ENCODE data around the gene PSORS1C1. TPM values are rescaled to one million over a fixed set of nuclear protein-coding genes. Genes with fewer than 3 reads are reported as not detected.
"Not testable (repeated sequence)": the region's sequence is repeated elsewhere in the genome, so short reads cannot be mapped to it uniquely, and the experiment has no call there.

Gene PSORS1C1
- total RNA-seq, 1 donor from 2014 or later, result 10.5 TPM

DNA sequence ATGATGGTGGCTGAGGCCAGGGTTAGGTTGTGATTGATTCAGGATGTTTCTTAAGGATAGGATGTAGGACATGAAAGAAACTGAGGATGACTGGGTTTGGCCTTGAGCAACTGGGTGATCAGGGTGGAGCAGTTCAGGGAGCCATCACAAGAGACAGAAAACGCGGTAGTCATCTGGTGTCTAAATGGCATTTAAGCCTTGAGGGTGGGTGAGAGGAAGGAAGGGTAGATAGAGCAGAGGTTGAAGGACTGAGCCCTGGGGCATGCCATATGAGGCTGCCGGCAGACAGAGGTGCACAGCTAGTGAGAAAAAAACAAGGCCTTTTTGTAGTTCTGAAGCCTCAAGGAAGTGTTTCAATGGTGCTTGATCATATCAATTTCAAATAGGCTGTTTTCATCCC lies 54.0 kb downstream of the PSORS1C1 start:
- Histone ChIP-seq H3K27ac (no peak overlapping the region), H3K9me3 (no peaks in the 10 kb centered on the region), H3K4me3 (no peak overlapping the region), H3K36me3 (no peaks in the 10 kb centered on the region), H3K4me1 (no peaks in the 10 kb centered on the region), H3K27me3 (ENCODE audit: low read depth) (no peaks in the 10 kb centered on the region)
- TF ChIP-seq, protein P1, sequence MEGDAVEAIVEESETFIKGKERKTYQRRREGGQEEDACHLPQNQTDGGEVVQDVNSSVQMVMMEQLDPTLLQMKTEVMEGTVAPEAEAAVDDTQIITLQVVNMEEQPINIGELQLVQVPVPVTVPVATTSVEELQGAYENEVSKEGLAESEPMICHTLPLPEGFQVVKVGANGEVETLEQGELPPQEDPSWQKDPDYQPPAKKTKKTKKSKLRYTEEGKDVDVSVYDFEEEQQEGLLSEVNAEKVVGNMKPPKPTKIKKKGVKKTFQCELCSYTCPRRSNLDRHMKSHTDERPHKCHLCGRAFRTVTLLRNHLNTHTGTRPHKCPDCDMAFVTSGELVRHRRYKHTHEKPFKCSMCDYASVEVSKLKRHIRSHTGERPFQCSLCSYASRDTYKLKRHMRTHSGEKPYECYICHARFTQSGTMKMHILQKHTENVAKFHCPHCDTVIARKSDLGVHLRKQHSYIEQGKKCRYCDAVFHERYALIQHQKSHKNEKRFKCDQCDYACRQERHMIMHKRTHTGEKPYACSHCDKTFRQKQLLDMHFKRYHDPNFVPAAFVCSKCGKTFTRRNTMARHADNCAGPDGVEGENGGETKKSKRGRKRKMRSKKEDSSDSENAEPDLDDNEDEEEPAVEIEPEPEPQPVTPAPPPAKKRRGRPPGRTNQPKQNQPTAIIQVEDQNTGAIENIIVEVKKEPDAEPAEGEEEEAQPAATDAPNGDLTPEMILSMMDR (IDR thresholded peaks at IDR 0.05), result no peak
- DNase-seq (peak; percentile 1), ATAC-seq (no peak)
- intact Hi-C loops (cut with DNase I), result no loop called here

DNA sequence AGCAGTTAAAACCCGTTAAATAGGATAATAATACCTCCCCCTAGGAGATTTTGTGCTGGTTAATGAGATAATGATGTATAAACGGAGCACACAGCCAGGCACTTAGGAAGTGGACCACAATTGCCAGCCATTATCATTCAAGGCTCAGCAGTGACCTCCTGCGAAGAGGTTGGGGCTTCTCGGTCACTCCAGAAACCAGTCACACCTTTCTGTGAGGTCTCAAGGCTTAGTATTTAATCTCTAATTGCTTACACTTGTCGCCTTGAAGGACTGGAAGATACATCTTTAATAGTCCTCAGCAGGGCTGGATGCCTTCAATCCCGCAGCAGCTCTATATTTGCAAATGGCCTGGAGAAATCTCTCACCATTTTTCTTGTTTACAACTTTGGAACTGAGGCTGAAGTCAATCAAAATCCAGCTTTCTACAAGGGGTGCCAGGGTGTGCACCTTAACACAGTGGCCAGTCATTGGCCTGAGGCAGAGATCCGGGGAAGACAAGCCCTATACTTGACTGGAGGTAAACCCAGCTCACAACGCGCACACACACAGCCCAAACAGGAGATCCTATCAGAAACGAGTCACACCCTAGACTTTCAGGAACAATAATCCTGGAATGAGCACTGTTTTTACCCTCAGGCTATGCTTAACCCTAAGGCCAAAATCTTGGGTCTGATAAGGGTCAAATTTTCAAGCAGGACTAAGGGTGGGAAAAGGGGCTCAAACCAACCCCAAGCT lies 54.7 kb downstream of the PSORS1C1 start:
- TF ChIP-seq, protein P1 (IDR thresholded peaks at IDR 0.05), result no peak
- ATAC-seq, result no peak
- no peak for DNase-seq
- Histone ChIP-seq H3K4me1 (no peaks in the 10 kb centered on the region), H3K36me3 (no peaks in the 10 kb centered on the region), H3K9me3 (no peaks in the 10 kb centered on the region), H3K27ac (no peak overlapping the region), H3K27me3 (ENCODE audit: low read depth) (no peaks in the 10 kb centered on the region), H3K4me3 (no peak overlapping the region)
- intact Hi-C loops (cut with DNase I), result no loop called here

DNA sequence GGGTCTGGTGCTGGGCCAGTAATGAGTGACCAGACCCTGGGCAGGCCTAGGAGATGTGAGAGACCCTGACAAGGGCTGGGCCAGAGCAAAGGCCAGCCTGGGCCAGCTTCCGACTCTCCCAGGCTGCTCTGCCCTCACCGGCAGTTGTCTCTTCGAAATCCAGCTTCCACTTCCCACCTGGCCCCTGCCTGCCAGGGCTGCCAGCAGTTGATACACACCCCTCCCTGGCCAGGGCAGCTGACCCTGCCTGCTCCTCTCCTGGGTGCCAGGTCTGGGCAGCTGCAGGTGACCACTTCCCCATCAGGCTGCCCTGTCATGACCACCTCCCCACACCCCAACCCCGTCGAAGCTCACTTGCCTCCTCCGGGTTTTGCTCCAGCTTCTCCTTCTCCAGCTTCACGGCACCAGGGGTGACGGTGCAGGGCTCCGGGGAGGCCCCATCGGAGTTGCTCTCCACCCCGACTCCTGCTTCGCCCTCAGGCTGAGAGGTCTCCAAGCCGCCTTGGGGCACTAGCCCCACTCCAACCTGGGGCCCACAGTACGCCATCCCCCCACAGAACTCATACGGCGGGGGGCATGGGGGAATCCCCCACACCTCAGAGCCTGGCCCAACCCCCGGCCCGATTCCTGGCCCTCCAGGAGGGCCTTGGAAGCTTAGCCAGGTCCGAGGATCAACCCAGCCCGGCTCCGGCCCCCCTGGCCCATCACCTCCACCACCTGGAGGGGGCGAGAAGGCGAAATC lies 55.4 kb downstream of the PSORS1C1 start:
- DNase-seq, H3K36me3 ChIP-seq: not testable (repeated sequence)

DNA sequence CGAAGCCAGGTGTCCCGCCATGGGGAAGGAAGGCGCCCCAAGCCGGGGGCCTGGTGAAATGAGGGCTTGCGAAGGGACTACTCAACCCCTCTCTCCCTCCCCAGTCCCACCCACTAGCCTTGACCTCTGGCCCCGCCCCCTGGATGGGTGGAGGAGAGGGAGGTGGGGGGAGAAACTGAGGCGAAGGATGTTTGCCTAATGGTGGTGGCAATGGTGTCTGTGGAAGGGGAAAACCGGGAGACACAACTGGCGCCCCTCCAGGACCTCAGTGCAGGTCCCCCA lies 55.9 kb downstream of the PSORS1C1 start, which contains the start of gene POU5F1:
POU5F1 (minus strand) TSS at position 83 of the 282 bp plus-strand sequence; CDS start at position 21, 62 bp downstream.
- Histone ChIP-seq H3K9me3 (no peaks in the 10 kb centered on the region), H3K4me1 (no peaks in the 10 kb centered on the region), H3K27ac (no peak within 1 kb of the TSS), H3K36me3 (peaks cover 3% of the 10 kb centered on the region), H3K4me3 (no peak within 1 kb of the TSS), H3K27me3 (ENCODE audit: low read depth) (no peaks in the 10 kb centered on the region)
- intact Hi-C loops (cut with DNase I), result no loop called here
- no peak for ATAC-seq
- TF ChIP-seq, protein P1 (IDR thresholded peaks at IDR 0.05), result no peak
- no peak for DNase-seq

More for the DNA sequence above, 55.4 kb downstream of the PSORS1C1 start:
- H3K4me3 ChIP-seq; H3K27me3 ChIP-seq (ENCODE audit: low read depth); H3K27ac ChIP-seq; H3K4me1 ChIP-seq; intact Hi-C loops (cut with DNase I); H3K9me3 ChIP-seq; ATAC-seq: not testable (repeated sequence)

DNA sequence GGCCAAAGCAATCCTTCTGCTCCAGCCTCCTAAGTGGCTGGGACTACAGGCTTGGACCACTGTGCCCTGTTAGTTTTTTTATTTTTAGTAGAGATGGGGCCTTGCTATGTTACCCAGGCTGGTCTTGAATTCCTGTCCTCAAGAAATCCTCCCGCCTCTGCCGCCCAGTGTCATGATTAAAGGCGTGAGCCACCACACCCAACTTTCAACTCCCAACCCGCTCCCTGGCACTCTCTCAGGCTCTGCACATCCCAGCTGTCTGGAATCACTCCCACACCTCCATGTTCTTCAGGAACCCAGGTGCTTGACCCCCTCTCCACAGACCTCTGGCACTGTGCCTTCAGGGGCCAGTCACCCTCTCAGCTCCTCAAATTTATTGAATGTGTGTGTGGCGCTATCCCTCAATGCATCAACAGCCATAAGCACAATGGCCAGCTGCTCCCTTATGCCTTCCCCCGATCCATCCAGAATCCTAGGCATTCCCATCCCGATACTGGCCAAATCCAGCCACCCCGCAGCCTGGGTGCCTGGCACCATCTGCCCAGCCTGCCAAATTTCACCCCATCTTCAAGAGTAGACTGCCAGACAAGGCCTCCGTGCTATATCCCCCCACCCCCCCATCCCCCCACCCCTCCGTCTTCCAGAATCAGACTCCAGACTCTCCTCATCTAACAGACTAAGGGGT lies 56.5 kb downstream of the PSORS1C1 start:
- no peaks in the 10 kb centered on the region for H3K27me3 ChIP-seq (ENCODE audit: low read depth)
- H3K9me3 ChIP-seq, result no peaks in the 10 kb centered on the region
- H3K4me3 ChIP-seq, result no peak overlapping the region
- TF ChIP-seq, protein P1 (IDR thresholded peaks at IDR 0.05), result no peak
- intact Hi-C loops (cut with DNase I), result no loop called here
- ATAC-seq (no peak), DNase-seq (no peak)
- no peaks in the 10 kb centered on the region for H3K4me1 ChIP-seq
- no peak overlapping the region for H3K27ac ChIP-seq
- peaks cover 5% of the 10 kb centered on the region for H3K36me3 ChIP-seq
